NCI-H446 treated with DMSO at 0.1 percent for 48 hours (cell line): ENCODE results near the gene SYTL2.

Experiments used
- DNase-seq: peaks from one replicate; lab custom pipeline; 2025; lab: John Stamatoyannopoulos, UW

SYTL2 gene

DNA sequence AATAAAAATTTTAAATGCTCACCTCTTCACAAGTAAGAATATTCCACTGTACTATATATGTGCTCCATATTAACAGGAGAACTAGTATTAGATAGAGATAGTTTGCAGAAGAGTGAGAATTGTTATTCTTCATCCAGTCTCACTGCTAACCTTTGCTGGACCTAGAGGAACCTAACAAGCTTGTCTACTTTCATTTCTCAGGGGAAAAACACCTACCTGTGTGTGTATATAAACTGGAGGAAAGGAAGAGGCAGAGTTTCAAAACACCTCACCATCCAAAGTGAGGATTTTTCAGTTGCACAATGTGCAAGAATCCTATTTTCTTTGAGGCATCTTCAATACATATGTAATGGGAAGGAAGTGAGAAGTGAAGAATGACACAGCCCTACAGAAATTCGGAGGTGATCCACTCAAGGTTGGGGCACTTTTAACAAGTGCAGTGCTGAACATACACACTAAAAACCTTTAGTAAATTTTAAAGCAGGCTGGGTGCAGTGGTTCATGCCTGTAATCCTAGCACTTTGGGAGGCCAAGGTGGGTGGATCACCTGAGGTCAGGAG lies 52.4 kb downstream of the SYTL2 start:
- DNase-seq = no peak

DNA sequence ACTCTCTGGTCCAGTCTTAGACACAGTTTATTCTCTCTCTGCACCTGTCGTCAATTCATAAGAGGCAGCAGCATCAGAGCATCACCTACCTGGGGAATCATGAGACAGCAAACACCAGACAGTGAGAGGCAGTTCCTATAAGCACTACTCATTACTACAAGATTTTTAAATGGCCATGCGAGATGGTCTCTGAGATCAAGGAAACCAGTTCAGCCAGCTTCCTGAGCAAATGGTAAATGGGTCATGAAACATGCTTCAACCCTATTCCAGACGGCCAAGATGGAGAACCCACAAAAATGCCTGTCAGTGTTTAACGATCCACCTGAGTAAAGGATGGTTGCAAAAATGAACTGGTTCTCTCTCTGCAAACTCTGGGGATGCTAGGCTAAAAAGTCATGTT lies 52.9 kb downstream of the SYTL2 start:
- no peak for DNase-seq

DNA sequence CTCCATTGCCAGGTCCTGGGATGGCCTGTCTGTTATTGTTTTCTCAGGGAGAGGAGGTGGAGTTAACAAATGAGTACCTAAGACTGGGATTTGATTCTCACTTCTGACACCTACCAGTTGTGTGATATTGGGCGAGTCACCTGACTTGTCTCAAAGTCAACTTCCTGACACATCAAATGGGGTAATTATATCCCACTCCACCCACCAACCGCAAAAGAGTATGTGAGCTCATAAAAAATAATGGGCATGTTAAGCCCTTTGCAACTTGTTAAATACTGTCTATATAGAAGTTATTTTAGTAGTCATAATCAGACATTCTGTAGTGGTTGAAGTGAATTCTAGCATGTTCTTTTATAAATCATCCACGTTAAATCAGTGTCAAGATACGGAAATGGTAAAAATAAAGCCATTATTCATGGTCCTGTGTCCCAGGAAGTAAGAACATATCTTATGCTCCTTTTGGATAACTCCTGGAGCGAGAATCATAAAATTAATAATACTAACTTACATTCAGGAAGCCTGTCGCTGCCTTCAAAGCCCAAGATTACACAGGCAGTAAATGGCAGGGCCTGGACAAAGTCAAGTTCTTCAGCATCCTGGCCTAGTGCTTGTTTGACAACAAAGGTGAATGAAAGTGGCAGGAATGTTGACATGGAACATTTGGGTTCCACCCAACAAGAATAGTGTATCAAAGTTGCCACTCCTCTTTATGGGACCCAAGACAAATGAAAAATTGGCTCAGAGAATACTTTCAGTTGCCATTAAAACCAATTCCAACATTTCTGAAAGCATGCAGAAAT lies 54.3 kb downstream of the SYTL2 start:
- DNase-seq = no peak

DNA sequence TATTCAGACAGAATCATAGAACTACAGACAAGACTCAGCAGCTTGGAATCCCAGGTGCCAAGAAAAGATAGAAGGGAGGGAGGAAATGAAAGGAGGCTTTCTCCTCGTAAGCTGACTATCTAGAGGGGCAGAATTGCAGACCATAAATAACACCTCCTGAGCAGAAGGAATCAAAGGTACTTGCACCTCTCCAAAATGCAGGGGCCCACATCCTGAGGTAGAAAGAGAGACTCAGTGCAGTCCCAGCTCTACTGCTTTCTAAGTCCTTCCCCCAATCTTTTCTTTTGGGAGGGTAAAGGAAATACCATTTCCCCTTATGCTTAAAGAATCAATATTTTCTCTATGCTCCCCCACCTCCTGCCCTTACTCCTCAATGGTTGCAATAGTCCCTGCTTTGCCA lies 55.2 kb downstream of the SYTL2 start:
- no peak for DNase-seq

DNA sequence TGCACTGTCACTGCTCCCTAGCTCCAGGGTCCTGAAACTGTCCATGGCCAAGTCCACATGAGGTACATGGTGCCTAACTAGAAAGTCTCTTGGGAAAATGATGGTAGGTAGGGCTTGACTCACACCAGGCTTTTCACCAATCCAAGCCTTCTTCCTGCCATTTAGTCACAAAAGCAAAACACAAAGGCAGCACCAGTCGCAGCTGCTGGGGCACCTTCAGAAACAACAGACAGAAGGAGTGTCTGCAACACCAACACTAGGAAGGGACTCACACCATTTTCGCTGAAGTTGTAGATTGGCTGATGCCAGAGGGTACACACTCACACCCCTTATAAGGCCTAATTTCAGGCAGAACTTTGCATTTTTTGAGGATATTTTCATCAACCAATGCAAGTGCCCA lies 55.7 kb downstream of the SYTL2 start:
- no peak for DNase-seq

DNA sequence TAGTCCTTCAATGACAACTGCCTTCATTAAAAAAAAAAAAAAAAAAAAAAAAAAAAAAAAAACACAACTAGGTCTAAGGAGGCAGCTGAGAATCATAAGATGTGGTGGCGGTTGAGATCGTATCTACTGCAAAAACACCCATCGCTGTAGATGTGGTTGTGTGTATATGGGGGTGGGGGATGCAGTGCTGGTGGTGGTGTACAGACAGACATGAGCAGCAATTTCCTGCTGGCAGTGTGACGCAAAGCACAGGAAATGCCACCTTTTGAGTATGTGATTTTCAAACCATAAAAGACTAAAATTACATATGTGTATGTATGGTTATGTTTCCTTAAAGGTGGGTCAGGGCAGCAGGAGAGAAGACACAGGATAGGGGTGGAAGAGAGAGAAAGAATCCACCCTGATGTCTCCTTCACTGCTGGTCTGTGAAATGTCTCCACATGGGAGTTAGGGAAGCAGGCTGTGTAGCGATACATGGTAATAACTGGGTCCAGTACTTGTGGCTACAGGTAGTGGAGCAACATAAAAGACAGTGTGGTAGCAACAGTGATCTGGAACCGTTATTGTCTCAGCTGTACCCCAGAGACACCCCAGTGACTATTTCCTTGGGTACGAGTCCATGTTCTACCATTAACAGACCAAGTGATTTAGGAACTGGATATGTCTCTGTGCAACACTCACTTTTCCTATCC lies 57.9 kb downstream of the SYTL2 start:
- no peak for DNase-seq

DNA sequence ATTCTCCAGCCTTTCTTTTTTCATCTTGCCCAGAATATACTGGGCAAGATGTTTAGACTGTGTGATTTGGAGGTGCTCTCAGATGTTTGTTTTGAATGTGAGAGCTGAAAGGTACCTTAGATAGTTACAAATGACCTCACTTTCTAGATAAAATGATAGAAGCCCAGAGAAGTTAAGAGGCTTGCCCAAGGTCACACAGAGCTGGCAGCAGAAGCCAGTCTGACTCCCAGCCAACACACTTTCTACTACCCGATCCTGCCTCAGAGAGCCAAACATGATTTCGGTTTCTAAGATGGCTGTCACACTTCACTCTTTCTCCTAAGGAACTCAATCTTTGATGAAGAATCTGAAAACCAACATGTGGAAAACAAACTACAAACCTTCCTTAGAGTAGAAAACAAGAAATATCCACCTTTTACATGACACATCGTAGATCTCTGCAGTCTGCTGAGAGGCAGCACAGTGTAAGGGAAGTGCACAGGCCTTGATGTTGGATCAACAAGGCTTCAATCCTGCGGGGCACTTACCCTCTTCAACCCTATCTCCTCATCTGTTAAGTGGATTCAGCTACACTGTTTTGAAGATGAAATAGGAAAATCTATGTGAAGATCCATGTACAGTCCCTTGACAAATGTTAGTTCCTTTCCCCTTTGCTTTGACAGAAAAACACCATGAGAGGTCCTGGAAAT lies 58.6 kb downstream of the SYTL2 start:
- DNase-seq = no peak

DNA sequence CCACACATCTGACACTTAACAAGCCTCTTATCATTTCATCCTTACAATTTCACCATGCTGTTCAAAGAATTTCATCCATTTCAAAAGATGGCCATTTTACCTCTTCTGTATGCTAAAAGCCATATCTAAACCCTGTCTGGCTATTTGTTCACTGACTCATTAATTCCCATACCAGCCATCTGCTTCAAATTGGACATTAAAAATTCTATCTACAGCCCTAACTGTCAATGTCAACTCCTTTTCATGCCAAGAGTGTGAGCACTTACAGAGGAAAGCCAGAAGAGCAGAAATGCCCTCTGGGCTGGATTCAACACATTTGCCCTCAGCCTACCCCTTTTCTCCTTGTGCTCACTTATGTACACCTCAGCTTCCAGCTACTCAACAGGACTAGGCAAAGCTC lies 59.2 kb downstream of the SYTL2 start:
- DNase-seq = no peak

DNA sequence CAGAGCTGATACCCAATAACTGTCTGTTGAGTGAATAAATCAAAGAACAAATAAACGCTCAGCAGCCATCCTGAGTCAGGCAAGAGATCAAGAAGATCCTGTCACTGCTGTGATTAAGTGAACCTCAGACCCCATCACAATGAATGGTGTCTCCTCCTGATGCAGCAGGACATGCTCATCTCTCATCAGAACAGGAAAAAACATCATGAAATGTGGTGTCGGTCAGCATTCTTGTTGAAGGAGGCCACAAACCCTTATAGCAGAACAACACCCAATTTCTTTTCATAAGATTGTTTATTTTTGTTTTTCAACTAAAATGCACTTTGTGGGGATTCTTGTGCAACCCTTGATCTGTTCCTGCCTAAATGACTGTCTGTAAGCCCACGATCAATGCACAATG lies 60.3 kb downstream of the SYTL2 start:
- DNase-seq = no peak

DNA sequence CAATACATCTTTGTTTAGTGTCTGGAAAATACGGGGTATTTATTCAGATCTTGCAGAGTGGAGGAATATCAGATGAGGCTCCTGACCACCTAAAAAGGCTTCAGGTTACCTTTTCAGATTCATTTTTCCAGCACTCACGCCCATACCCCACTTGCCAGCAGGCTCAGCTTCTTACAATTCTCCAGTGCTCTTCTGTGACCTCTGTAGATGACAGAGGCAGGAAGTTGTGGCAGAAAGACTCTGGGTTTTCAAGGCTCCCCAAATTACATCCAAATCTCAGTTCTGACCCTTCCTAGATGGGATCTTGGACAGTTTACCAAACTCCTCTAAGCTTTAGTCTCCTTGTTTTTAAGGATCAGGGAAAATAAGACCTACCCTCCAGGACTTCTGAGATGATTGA lies 61.1 kb downstream of the SYTL2 start:
- no peak for DNase-seq

DNA sequence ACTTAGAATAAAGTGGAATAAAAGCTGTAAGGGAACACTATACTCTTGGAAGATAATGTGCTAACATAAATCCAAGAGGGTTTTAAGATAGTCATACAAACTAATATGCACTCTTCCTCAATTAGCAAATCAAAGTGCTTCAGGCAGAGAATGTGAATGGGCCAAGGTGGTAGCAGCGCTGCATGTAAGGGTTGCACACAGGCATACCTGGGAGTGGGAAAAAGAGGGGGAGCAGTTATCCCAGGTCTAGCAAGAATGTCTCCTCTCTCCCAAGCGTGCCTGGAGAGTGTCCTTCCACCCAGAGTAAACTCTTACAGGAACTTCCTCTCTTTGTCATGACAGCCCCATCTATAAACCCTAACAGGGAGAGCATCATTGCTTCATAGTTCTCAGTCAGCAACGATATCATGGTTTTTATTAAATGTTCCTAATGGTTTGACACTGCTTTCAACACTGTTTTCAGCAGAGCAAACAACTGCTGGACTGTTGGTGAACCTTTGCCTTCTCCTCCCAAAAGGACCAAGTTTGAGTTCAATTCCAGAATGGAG lies 61.6 kb downstream of the SYTL2 start:
- no peak for DNase-seq

DNA sequence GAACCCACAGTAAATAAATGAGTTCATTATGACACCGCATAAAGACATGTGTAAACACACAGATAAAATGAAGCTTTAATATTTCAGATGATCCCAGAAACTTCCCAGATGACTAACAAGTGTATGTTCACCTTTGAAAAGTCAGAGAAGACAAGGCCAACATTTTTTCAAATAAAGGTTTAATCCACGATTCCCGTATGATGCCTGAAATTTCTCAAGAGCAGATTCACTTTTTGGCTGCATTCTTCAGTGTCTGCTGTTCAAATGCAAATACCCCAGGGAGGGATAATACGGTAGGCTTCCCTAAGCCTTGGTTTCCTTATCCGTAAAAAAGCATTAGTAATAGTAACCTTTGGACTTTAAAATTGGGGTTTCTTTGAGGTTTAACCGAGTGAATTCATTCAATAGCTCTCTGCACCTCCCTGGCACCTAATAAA lies 62.5 kb downstream of the SYTL2 start:
- DNase-seq = no peak

DNA sequence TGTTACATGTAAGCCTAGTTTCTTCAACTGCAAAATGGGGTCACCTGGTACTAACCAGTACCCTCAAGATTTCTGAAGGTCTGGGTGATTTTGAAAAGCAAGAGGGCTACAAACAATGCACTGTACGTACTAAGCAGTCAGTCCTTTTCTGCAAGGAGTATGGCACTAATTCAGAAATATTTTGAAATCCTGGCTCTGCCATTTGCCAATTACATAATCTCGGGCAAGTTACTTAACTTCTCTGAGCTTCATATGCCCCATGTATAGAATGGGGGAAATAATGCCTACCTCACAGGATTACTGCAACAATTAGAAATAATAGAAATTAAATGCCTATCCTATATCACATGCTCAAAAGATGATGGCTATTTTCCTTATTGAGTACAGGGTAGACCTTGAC lies 64.3 kb downstream of the SYTL2 start:
- no peak for DNase-seq

DNA sequence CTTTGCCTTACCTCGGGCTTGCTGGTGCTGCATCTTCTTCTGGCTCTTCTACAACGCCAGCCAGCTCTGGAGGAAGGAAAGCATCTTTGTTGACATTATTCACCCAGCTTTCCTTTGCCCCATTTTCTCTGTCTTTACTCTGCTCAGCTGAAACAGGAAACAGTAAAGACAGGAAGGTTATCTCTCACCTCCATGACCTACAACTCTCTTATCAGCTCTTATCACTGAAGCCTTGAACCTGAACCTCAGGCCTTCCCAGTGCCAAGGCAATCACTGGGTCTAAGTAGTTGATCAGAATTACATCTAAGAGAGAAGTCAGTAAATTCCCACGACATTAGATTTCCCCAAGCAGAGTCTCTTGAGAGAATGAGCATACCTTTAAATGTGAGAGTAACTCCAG lies 65.3 kb downstream of the SYTL2 start:
- DNase-seq = no peak

DNA sequence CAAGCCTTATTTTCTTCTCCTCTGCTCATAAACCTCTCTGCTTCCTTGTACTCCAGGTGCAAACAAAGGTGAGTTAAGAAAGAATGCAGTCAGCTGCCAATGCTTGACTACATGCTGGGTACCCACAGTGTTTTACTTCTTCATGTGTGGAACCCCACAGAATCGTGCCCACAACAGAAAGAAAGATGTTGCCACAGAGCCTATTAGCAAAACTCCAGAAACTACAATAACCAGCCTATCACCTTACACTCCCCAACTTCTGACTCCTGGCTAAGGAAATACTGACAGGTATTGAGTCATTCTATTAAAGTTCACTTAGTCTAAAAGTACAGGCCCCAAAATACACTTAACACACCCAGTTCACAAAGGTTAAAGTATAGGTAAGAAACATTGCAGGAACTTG lies 68.1 kb downstream of the SYTL2 start:
- no peak for DNase-seq

DNA sequence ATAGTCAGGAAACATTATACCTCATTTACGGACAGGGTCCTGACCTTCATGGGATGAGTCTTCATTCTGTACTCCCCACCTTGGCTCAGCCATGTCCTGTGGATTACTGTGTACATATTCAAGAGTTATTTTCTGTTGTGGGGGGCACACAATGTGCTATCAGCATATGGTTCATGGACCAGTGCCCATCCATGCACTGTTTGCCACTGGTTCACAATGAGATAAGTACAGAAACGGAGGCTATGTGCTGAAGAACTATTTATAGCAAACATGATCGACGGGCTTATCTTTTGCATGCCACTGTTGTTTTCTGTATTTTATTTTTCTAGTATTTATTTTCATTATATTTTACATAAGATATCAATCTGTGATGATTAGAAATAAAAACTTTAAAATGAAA lies 68.6 kb downstream of the SYTL2 start:
- DNase-seq = no peak

DNA sequence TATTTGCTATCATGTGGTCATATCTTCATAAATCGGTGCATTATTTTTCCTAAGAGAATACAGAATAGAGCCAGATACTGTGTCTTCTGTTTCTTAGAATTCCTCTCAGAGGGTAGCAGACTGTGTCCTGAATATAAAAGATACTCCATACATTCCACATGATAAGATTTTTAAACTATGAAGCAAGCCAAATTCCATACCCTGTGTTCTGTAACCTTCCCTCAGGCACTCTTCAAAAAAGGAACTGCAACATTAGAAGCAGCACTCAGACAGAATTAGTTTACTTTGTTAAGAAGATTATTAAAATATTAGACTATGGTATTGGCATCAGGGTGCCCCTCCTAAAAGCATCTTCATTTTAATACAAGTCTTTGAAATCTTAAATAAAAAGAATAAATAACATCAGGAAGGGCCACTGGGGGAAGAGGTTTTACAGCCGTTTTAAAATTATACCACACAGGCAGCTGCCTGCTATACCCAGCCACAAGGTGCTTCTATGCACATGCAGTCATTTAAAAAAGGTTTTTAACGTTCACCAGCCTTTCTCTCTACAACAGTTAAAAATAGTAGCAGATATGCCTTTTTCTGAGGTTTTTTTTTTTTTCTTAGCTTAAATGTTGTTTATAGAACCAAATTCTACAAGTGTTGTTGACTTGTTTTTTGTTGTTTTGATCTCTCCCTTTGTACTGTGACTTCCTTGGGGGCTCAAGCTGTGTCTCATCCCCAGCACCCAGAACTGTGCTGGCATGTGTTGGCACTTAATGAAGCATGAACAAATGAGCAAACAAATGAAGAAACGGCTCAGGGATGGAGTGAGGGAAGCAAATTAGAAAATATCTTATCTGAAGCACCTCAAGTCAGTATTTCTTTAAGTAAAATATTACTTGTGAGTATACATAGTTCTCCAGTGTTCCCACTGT lies 70.2 kb downstream of the SYTL2 start:
- DNase-seq = no peak

DNA sequence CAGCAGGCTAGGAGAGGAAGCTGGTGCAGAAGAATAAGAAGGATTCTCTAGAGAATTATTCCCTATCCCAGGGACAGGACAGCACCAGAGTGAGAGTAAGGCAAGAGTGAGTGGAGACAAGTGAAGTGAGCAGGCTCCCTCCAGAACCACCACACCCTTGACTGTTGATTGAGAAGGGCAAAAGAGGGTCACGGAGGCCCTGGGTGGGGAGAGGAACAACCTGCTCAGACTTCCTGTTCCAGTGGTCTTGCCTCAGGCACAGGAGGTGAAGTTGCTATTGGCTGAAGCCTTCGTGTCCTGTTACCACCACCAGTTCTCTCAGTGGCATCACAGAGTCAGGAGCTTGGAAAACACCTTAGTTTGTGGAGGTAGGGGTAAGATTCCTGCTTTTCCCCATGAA lies 73.2 kb downstream of the SYTL2 start:
- DNase-seq = no peak

DNA sequence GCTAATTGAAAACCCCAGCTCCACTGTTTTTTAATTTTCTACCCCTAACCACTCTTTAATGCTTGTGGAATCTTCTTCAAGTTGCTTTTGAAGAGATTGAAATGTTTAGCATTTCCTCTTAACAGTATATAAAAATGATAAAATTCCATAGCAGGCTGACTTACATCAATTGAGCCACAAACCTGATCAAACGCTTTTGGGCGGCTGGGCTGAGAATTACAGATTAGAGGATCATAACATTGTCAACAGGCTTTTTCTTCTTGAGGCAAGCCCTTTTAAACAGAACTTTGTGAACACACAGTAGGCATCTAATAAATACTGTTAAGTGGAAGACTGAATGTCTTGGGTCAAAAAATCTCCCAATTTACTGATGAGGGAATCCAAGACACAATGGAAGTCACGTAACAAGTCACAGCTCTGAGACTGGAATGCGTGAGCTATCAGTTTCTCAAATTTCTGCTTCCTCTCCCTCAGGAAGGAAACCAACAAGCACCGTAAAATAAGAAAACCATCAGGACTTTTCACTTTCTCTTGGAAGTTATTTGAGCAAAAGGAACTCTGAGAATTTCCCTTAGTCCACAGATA lies 75.0 kb downstream of the SYTL2 start:
- DNase-seq = no peak

DNA sequence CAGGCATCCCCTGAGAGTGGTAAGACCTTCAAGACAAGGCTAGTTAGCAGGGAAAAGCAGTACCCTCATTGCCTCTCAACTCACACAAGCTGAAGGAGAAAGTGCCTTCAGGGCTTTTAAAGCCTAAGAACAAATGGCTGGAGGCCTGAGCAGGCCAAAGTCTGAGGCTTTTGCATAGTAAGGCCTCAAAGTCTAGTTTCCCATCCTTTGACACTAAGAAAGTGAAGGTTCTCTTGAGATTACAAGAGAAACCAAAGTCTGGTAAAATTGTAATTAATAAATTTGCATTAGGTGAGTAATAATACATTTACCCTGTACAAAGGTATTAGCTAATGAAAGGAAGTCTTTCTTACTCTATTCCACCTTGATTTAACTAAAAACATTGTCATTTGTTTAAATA lies 78.0 kb downstream of the SYTL2 start:
- DNase-seq = no peak

DNA sequence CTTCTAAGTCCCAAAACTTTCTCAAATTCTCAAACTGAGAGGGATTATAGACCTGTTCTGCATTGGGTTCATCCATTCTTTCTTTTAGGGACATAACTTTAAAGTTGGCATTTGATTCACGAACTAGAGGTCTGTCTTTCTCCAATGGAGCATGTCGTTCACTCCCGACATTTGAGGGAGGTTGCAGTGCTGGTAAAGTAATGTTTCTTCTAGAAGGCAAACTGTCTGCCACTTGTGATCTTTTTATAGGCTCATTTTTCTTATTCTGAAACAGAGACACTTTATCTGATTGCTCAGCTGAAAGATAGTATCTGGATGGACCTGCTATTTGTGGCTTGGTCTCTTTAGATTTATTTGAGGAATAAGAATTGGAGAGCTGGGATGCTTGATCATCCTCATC lies 84.6 kb downstream of the SYTL2 start:
- DNase-seq = no peak
